WTC11 (cell line): Measurements from ENCODE around the gene AFM.

ENCODE experiments used
- GABPB1 ChIP-seq: sonication (generic); formaldehyde crosslinking; IDR thresholded peaks from 2 replicates; pipeline ENCODE4 v1.8.1; 2023; ENCODE audit warnings: mild to moderate bottlenecking, missing genetic modification reagents
- NR2C2 ChIP-seq: sonication (generic); formaldehyde crosslinking; IDR thresholded peaks from 2 replicates; pipeline ENCODE4 v1.8.0; 2022; ENCODE audit warnings: mild to moderate bottlenecking, missing genetic modification reagents
- SMAD3 ChIP-seq: sonication (generic); formaldehyde crosslinking; IDR thresholded peaks from 2 replicates; pipeline ENCODE4 v1.8.0; 2022; ENCODE audit warnings: missing genetic modification reagents, mild to moderate bottlenecking, borderline replicate concordance
- SP1 ChIP-seq: sonication (generic); formaldehyde crosslinking; conservative IDR thresholded peaks from 2 replicates; pipeline ENCODE4 v1.8.1; 2022; ENCODE audit warnings: missing genetic modification reagents
- TF ChIP-seq, protein P1 (sequence below): fragments of 200-600 bp; IDR thresholded peaks from 2 replicates; pipeline ENCODE4 v1.8.0; 2022; ENCODE audit warnings: antibody characterized with exemption
- TF ChIP-seq, protein P2 (sequence below): sonication (generic); formaldehyde crosslinking; IDR thresholded peaks from 2 replicates; pipeline ENCODE4 v1.8.1; 2023; ENCODE audit warnings: mild to moderate bottlenecking, missing genetic modification reagents, moderate library complexity
- TF ChIP-seq, protein P3 (sequence below): sonication (generic); formaldehyde crosslinking; IDR thresholded peaks from 2 replicates; pipeline ENCODE4 v1.8.0; 2022; ENCODE audit warnings: missing genetic modification reagents
- TF ChIP-seq, protein P4 (sequence below): sonication (generic); formaldehyde crosslinking; IDR thresholded peaks from 2 replicates; pipeline ENCODE4 v1.8.1; 2022; ENCODE audit warnings: mild to moderate bottlenecking, moderate library complexity, missing genetic modification reagents

DNA sequence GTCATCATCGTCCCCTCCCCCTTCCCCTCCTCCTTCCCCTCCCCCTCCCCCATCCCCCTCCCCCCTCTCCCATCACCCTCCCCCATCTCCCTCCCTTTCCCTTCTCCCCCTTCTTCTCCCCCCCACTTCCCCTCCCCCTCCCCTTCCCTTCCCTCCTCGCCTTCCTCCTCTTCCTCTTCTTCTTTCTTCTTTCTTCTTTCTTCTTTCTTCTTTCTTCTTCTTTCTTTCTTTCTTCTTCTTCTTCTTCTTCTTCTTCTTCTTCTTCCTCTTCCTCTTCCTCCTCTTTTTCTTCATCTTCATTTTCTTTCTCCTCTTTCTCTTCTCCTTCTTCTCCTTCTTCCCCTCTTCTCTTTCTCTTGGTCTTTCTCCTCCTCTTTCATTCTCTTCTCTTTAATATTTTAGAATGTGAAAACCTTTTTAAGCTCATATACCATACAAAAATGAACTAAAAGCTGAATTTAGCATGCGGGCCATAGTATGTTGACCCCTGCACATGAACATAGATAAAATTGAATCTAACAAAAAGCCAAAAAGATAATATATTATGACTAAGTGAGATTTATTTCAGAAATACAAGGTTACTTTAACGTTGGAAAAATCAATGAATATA is 20.5 kb upstream of the AFM start:
- TF ChIP-seq, protein P1, sequence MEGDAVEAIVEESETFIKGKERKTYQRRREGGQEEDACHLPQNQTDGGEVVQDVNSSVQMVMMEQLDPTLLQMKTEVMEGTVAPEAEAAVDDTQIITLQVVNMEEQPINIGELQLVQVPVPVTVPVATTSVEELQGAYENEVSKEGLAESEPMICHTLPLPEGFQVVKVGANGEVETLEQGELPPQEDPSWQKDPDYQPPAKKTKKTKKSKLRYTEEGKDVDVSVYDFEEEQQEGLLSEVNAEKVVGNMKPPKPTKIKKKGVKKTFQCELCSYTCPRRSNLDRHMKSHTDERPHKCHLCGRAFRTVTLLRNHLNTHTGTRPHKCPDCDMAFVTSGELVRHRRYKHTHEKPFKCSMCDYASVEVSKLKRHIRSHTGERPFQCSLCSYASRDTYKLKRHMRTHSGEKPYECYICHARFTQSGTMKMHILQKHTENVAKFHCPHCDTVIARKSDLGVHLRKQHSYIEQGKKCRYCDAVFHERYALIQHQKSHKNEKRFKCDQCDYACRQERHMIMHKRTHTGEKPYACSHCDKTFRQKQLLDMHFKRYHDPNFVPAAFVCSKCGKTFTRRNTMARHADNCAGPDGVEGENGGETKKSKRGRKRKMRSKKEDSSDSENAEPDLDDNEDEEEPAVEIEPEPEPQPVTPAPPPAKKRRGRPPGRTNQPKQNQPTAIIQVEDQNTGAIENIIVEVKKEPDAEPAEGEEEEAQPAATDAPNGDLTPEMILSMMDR, result no peak
- TF ChIP-seq, protein P2, sequence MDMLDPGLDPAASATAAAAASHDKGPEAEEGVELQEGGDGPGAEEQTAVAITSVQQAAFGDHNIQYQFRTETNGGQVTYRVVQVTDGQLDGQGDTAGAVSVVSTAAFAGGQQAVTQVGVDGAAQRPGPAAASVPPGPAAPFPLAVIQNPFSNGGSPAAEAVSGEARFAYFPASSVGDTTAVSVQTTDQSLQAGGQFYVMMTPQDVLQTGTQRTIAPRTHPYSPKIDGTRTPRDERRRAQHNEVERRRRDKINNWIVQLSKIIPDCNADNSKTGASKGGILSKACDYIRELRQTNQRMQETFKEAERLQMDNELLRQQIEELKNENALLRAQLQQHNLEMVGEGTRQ (CRISPR knock-in tag), result no peak
- no peak for TF ChIP-seq SP1
- TF ChIP-seq NR2C2, result no peak
- no peak for TF ChIP-seq SMAD3 (CRISPR knock-in tag)
- TF ChIP-seq, protein P3, sequence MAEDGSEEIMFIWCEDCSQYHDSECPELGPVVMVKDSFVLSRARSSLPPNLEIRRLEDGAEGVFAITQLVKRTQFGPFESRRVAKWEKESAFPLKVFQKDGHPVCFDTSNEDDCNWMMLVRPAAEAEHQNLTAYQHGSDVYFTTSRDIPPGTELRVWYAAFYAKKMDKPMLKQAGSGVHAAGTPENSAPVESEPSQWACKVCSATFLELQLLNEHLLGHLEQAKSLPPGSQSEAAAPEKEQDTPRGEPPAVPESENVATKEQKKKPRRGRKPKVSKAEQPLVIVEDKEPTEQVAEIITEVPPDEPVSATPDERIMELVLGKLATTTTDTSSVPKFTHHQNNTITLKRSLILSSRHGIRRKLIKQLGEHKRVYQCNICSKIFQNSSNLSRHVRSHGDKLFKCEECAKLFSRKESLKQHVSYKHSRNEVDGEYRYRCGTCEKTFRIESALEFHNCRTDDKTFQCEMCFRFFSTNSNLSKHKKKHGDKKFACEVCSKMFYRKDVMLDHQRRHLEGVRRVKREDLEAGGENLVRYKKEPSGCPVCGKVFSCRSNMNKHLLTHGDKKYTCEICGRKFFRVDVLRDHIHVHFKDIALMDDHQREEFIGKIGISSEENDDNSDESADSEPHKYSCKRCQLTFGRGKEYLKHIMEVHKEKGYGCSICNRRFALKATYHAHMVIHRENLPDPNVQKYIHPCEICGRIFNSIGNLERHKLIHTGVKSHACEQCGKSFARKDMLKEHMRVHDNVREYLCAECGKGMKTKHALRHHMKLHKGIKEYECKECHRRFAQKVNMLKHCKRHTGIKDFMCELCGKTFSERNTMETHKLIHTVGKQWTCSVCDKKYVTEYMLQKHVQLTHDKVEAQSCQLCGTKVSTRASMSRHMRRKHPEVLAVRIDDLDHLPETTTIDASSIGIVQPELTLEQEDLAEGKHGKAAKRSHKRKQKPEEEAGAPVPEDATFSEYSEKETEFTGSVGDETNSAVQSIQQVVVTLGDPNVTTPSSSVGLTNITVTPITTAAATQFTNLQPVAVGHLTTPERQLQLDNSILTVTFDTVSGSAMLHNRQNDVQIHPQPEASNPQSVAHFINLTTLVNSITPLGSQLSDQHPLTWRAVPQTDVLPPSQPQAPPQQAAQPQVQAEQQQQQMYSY, result no peak
- no peak for TF ChIP-seq GABPB1 (CRISPR knock-in tag)
- TF ChIP-seq, protein P4, sequence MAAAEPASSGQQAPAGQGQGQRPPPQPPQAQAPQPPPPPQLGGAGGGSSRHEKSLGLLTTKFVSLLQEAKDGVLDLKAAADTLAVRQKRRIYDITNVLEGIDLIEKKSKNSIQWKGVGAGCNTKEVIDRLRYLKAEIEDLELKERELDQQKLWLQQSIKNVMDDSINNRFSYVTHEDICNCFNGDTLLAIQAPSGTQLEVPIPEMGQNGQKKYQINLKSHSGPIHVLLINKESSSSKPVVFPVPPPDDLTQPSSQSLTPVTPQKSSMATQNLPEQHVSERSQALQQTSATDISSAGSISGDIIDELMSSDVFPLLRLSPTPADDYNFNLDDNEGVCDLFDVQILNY (CRISPR knock-in tag), result no peak
